ENCODE results near the gene SPEM2. TPM values are rescaled to one million over a fixed set of nuclear protein-coding genes. Genes with fewer than 3 reads are reported as not detected.
"Not testable (repeated sequence)": the region's sequence is repeated elsewhere in the genome, so short reads cannot be mapped to it uniquely, and the experiment has no call there.

SPEM2 gene
- total RNA-seq, 3 donors from 2014 or later, result not detected

- ATAC-seq (no peak), DNase-seq (no peak)
- Histone ChIP-seq H3K4me1 (ENCODE audit: low read depth) (peaks cover 6% of the 10 kb centered on the region), H3K36me3 (ENCODE audit: low read depth) (no peaks in the 10 kb centered on the region), H3K9me3 (no peaks in the 10 kb centered on the region), H3K4me3 (no peak overlapping the region)
- no peak for TF ChIP-seq CTCF (IDR thresholded peaks at IDR 0.05)
- intact Hi-C loops (cut with DNase I, micrococcal nuclease), result no loop called here
These were observed 43.5 kb downstream of the SPEM2 start for GRCh38 chr17:7468804-7469389.

GRCh38 chr17:7469843-7470242 is 44.4 kb downstream of the SPEM2 start:
- intact Hi-C loops (cut with DNase I, micrococcal nuclease); H3K4me1 ChIP-seq (ENCODE audit: low read depth); H3K36me3 ChIP-seq (ENCODE audit: low read depth); H3K4me3 ChIP-seq; ATAC-seq; H3K9me3 ChIP-seq: not testable (repeated sequence)
- DNase-seq, result peak in 1 of 3 donors; percentile 21

- H3K36me3 ChIP-seq (ENCODE audit: low read depth); ATAC-seq; intact Hi-C loops (cut with DNase I, micrococcal nuclease); H3K9me3 ChIP-seq; H3K4me1 ChIP-seq (ENCODE audit: low read depth); H3K4me3 ChIP-seq: not testable (repeated sequence)
- peak in 2 of 3 donors; percentile 3 to 8 for DNase-seq
These were observed 45.1 kb downstream of the SPEM2 start for GRCh38 chr17:7470457-7470973.

GRCh38 chr17:7471729-7472128 is 46.3 kb downstream of the SPEM2 start:
- no peak for TF ChIP-seq CTCF (IDR thresholded peaks at IDR 0.05)
- Histone ChIP-seq H3K9me3 (no peaks in the 10 kb centered on the region), H3K36me3 (ENCODE audit: low read depth) (no peaks in the 10 kb centered on the region), H3K4me1 (ENCODE audit: low read depth) (peaks cover 5% of the 10 kb centered on the region), H3K4me3 (no peak overlapping the region)
- peak in 1 of 3 donors; percentile 9 for DNase-seq
- intact Hi-C loops (cut with DNase I, micrococcal nuclease), result no loop called here
- no peak for ATAC-seq

GRCh38 chr17:7474767-7475166 is 49.4 kb downstream of the SPEM2 start:
- H3K4me3 ChIP-seq; H3K4me1 ChIP-seq (ENCODE audit: low read depth); H3K36me3 ChIP-seq (ENCODE audit: low read depth); H3K9me3 ChIP-seq; intact Hi-C loops (cut with DNase I, micrococcal nuclease); ATAC-seq: not testable (repeated sequence)
- DNase-seq, result peak in 2 of 3 donors; percentile 7 to 16

- peaks cover 10% of the 10 kb centered on the region for H3K4me1 ChIP-seq (ENCODE audit: low read depth)
- H3K9me3 ChIP-seq, result no peaks in the 10 kb centered on the region
- H3K36me3 ChIP-seq (ENCODE audit: low read depth), result no peaks in the 10 kb centered on the region
- DNase-seq (peak in 2 of 3 donors; percentile 38 to 55), ATAC-seq (no peak)
- no peak overlapping the region for H3K4me3 ChIP-seq
- intact Hi-C loops (cut with DNase I, micrococcal nuclease), result no loop called here
- no peak for TF ChIP-seq CTCF (IDR thresholded peaks at IDR 0.05)
These were observed 50.5 kb downstream of the SPEM2 start for GRCh38 chr17:7475764-7476422.

GRCh38 chr17:7476494-7476893 is 51.1 kb downstream of the SPEM2 start:
- no peak for TF ChIP-seq CTCF (IDR thresholded peaks at IDR 0.05)
- H3K9me3 ChIP-seq, result no peaks in the 10 kb centered on the region
- no peak for ATAC-seq
- no peak overlapping the region for H3K4me3 ChIP-seq
- no peaks in the 10 kb centered on the region for H3K36me3 ChIP-seq (ENCODE audit: low read depth)
- intact Hi-C loops (cut with DNase I, micrococcal nuclease), result no loop called here
- peaks cover 10% of the 10 kb centered on the region for H3K4me1 ChIP-seq (ENCODE audit: low read depth)
- DNase-seq, result peak in 1 of 3 donors; percentile 18
